Activated T-cell treated with anti-CD3 and anti-CD28 coated beads, Interleukin-2, amount 50 U/mL, for 24 hours (primary cell): ENCODE measurements around the gene HS3ST3B1.
A peak's percentile ranks its signal among the peaks of the same experiment; 100 is the strongest.

Experiments
- DNase-seq: peaks from one replicate; pipeline ENCODE4 v3.0.0-alpha.2; 2020
- H3K27ac Mint-ChIP-seq: 2 replicates; pipeline ENCODE4 v1.8.0; 2020; ENCODE audit warnings: mild to moderate bottlenecking, mixed read lengths
- H3K27me3 Mint-ChIP-seq: 2 replicates; pipeline ENCODE4 v1.8.0; 2020; ENCODE audit warnings: mixed read lengths
- H3K36me3 Mint-ChIP-seq: 2 replicates; pipeline ENCODE4 v1.8.0; 2020; ENCODE audit warnings: low read depth, mixed read lengths
- H3K4me1 Mint-ChIP-seq: 2 replicates; pipeline ENCODE4 v1.8.0; 2020; ENCODE audit warnings: low read depth, mixed read lengths
- H3K4me3 Mint-ChIP-seq: 2 replicates; pipeline ENCODE4 v1.8.0; 2020; ENCODE audit warnings: mild to moderate bottlenecking, moderate library complexity, mixed read lengths
- H3K9me3 Mint-ChIP-seq: 2 replicates; pipeline ENCODE4 v1.8.0; 2020; ENCODE audit warnings: mixed read lengths

HS3ST3B1 gene

DNA sequence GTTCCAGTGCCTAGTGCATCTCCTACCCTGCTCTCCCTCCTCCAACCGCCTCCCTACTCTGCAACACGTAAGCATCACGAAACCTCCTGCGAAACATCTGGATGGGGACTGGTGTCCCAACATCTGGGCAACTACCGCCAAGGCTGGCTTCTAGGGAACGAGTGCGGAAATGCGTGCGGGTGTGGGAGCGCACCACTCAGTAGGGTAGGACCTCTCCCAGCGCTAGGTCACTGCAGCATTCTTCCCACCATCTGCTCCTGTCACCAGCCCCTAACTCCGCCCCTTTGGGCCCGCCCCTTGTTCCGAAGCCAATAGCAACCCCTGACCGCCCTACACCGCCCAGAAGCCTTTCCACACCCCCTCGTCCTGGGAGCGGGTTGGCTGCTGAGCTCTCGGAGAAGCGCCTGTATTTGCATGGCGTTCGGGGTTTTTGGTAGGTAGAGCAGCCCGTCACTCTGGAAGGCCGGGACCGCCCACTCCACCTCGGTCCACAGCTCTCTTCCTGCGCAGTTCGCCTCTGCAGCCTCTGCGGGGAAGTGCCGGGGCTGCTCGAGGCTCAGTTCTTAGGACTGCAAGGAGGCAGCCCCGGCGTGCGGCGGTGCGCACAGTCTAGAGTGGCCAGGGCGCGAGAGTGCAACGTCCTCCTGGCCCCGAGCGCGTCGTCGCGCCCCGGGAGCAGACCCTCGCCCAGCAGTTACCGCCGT, at the start of gene HS3ST3B1:
HS3ST3B1 (plus strand) TSS at position 507 of the 704 bp plus-strand sequence. CDS start 438 bp downstream, outside the sequence.
- Mint-ChIP-seq H3K9me3 (no peaks in the 10 kb centered on the region), H3K36me3 (peaks cover 24% of the 10 kb centered on the region), H3K4me3 (peak within 1 kb of the TSS; percentile 94), H3K4me1 (peaks cover 71% of the 10 kb centered on the region), H3K27me3 (peaks cover 33% of the 10 kb centered on the region), H3K27ac (peak within 1 kb of the TSS; percentile 95)
- peak; percentile 99 for DNase-seq

- Mint-ChIP-seq H3K4me1 (no peaks in the 10 kb centered on the region), H3K36me3 (no peaks in the 10 kb centered on the region), H3K27ac (no peak overlapping the region), H3K27me3 (no peaks in the 10 kb centered on the region), H3K9me3 (no peaks in the 10 kb centered on the region), H3K4me3 (no peak overlapping the region)
- DNase-seq: no peak
Observed at GRCh38 chr17:14261406-14261805, 39.5 kb upstream of the HS3ST3B1 start.

- DNase-seq: no peak
- H3K9me3 Mint-ChIP-seq: peaks cover 4% of the 10 kb centered on the region
Observed at GRCh38 chr17:14268264-14268663, 32.6 kb upstream of the HS3ST3B1 start.

GRCh38 chr17:14269473-14269872, 31.4 kb upstream of the HS3ST3B1 start:
- Mint-ChIP-seq H3K27me3 (no peaks in the 10 kb centered on the region), H3K27ac (no peak overlapping the region), H3K4me1 (no peaks in the 10 kb centered on the region), H3K9me3 (peaks cover 4% of the 10 kb centered on the region), H3K36me3 (no peaks in the 10 kb centered on the region), H3K4me3 (no peak overlapping the region)
- no peak for DNase-seq

More at GRCh38 chr17:14268264-14268663, 32.6 kb upstream of the HS3ST3B1 start:
- Mint-ChIP-seq H3K27me3 (no peaks in the 10 kb centered on the region), H3K27ac (no peak overlapping the region), H3K4me1 (no peaks in the 10 kb centered on the region), H3K4me3 (no peak overlapping the region), H3K36me3 (no peaks in the 10 kb centered on the region)

DNA sequence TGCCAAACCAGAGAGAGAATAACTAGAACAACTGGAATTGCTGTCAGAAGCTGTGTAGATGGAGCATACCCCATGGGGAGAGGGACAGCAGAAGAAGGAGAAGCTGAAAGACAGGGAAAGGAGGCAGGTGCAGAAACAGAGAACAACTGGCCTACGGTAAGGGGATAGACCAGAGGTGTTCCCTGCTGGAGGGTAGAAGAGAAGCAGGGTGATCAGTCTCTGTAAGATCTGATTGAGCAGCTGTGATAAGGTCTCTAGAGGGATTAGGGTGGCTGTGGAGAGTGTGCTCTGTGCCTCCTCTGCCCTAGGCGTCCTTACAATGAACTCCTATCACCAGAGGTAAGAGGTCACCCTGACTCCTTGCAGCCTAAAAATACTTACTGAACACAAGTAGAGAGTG, 30.4 kb upstream of the HS3ST3B1 start:
- Mint-ChIP-seq H3K9me3 (peaks cover 4% of the 10 kb centered on the region), H3K4me1 (no peaks in the 10 kb centered on the region), H3K27me3 (no peaks in the 10 kb centered on the region), H3K4me3 (no peak overlapping the region), H3K27ac (no peak overlapping the region), H3K36me3 (no peaks in the 10 kb centered on the region)
- no peak for DNase-seq

GRCh38 chr17:14276535-14277250, 24.2 kb upstream of the HS3ST3B1 start:
- no peaks in the 10 kb centered on the region for H3K4me1 Mint-ChIP-seq
- H3K27me3 Mint-ChIP-seq: peaks cover 2% of the 10 kb centered on the region
- H3K36me3 Mint-ChIP-seq: no peaks in the 10 kb centered on the region
- peaks cover 4% of the 10 kb centered on the region for H3K9me3 Mint-ChIP-seq
- DNase-seq: no peak
- no peak overlapping the region for H3K4me3 Mint-ChIP-seq
- H3K27ac Mint-ChIP-seq: no peak overlapping the region

GRCh38 chr17:14281530-14281929, 19.4 kb upstream of the HS3ST3B1 start:
- Mint-ChIP-seq H3K27me3 (peaks cover 7% of the 10 kb centered on the region), H3K4me3 (no peak overlapping the region)

GRCh38 chr17:14282726-14283125, 18.2 kb upstream of the HS3ST3B1 start:
- peaks cover 6% of the 10 kb centered on the region for H3K27me3 Mint-ChIP-seq
- DNase-seq: no peak
- no peaks in the 10 kb centered on the region for H3K4me1 Mint-ChIP-seq
- H3K27ac Mint-ChIP-seq: no peak overlapping the region
- no peaks in the 10 kb centered on the region for H3K36me3 Mint-ChIP-seq
- H3K4me3 Mint-ChIP-seq: no peak overlapping the region
- H3K9me3 Mint-ChIP-seq: no peaks in the 10 kb centered on the region

More at GRCh38 chr17:14281530-14281929, 19.4 kb upstream of the HS3ST3B1 start:
- Mint-ChIP-seq H3K36me3 (no peaks in the 10 kb centered on the region), H3K4me1 (no peaks in the 10 kb centered on the region), H3K27ac (no peak overlapping the region), H3K9me3 (no peaks in the 10 kb centered on the region)
- no peak for DNase-seq

DNA sequence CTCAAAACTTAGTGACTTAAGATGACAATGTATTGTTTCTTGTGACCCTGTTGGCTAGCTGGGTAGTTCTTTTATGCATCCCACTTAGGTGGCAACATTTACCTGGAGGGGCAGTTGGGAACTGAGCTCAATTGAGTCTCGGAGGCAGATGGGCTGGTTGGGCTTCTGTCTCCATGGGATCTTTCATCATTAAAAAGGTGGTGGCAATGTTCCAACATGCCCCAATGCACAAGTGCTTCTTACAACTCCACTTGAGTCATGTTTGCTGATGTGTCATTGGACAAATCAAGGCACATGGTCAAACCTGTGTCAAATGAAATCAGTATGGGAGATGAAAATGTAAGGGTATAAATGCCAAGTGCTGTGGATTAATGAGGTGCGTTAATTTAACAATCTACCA, 11.7 kb upstream of the HS3ST3B1 start:
- Mint-ChIP-seq H3K27me3 (peaks cover 35% of the 10 kb centered on the region), H3K4me1 (no peaks in the 10 kb centered on the region), H3K4me3 (no peak overlapping the region), H3K27ac (no peak overlapping the region), H3K9me3 (no peaks in the 10 kb centered on the region), H3K36me3 (no peaks in the 10 kb centered on the region)
- no peak for DNase-seq

GRCh38 chr17:14294876-14295275, 6.0 kb upstream of the HS3ST3B1 start:
- DNase-seq: no peak
- Mint-ChIP-seq H3K9me3 (no peaks in the 10 kb centered on the region), H3K4me3 (no peak overlapping the region), H3K27ac (no peak overlapping the region), H3K27me3 (peaks cover 73% of the 10 kb centered on the region), H3K36me3 (no peaks in the 10 kb centered on the region), H3K4me1 (peaks cover 39% of the 10 kb centered on the region)

DNA sequence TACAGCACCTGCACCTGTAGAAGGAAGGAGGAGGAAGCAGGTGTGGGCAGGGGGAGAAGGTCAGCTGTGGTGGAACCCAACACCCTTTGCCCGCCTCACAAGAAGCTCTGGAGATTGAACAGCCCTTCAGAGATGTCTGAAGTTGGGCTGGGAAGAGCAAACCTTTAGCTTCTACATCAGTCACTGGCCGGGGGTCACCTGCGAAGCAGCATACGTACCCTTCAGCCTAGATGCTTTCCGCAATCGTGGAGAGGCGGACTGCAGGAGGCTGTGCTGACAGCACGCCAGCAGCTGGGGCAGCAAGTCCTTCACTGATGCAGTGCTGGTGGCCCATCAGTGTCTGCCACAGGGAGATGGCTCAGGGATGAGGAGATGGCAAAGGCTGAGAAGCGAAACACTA, 5.2 kb upstream of the HS3ST3B1 start:
- no peak overlapping the region for H3K4me3 Mint-ChIP-seq
- no peak overlapping the region for H3K27ac Mint-ChIP-seq
- H3K9me3 Mint-ChIP-seq: no peaks in the 10 kb centered on the region
- H3K4me1 Mint-ChIP-seq: peaks cover 47% of the 10 kb centered on the region
- no peak for DNase-seq
- peaks cover 70% of the 10 kb centered on the region for H3K27me3 Mint-ChIP-seq
- no peaks in the 10 kb centered on the region for H3K36me3 Mint-ChIP-seq

GRCh38 chr17:14296166-14296910, 4.5 kb upstream of the HS3ST3B1 start:
- peak overlapping the region; percentile 42 for H3K4me3 Mint-ChIP-seq
- DNase-seq: no peak
- peaks cover 64% of the 10 kb centered on the region for H3K27me3 Mint-ChIP-seq
- peaks cover 47% of the 10 kb centered on the region for H3K4me1 Mint-ChIP-seq
- H3K27ac Mint-ChIP-seq: no peak overlapping the region
- no peaks in the 10 kb centered on the region for H3K9me3 Mint-ChIP-seq
- H3K36me3 Mint-ChIP-seq: peaks cover 2% of the 10 kb centered on the region

DNA sequence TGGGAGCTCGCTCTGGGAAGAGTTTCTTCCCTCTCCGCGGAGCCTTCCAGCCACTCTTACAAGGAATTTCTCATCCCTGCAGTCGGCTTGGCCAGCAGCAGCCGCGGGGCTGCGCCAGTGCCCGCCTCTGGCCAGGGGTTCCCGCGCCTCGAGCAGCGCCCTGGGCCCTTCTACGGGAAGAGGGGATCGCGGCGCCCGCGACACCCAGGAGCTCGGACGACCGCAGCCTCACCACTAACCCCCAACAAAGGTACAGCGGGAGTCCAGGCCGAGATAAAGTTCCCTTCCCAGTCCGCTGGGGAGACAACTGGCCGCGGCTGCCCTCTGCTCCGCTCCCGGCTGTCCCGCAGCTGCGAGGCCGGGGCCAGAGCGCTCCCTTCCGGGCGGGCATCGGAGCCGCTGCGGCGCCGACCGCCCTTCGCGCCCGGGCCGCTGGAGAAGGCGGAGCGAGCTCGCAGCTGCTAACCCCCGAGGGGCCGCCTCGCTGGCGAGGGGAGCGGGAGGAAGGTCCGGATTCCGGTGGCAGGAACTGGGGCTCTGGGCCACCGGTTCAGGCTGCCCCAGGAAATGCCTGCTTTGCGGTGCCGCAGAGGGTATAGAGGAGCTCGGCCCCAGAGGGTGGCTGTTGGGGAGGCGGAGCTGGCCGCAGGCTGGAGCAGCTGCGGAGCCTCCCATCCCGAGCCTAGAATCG, 3.6 kb upstream of the HS3ST3B1 start:
- Mint-ChIP-seq H3K36me3 (peaks cover 5% of the 10 kb centered on the region), H3K4me3 (peak overlapping the region; percentile 72), H3K4me1 (peaks cover 47% of the 10 kb centered on the region), H3K27me3 (peaks cover 64% of the 10 kb centered on the region), H3K9me3 (no peaks in the 10 kb centered on the region), H3K27ac (no peak overlapping the region)
- DNase-seq: peak; percentile 69

DNA sequence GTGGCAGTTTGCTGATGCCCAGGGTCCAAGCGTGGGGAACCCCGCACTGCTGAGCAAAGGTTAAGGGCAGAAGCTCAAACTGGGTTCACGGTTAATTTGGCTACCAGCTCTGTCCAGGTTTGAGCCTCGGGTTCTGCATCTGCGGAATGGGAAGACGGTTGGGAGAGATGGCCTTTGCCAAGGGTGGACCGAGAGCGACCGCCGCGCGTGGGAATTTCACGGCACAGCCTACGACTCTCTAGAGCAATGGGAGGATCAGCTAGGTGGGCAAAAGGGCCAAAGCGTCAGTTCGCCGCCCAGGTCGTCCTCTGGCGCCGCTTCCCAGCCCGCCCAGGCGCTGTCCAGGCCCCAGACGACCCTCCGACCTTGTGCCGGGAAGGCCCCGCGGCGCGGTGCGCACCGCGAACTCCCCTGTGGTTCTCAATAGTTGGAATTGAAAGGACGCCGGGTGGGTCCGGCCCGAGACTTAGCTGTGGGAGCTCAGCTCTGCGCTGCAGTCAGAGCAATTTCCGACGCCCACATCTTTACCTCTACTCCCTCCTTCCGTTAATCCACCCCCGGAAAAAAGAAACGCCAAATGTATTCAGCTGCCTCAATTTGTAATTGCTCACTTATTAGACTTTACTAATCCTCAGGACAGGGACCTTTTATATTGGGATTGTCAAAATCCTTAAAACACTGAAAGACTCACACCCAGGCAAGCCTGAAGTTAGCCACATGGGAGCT, 2.5 kb upstream of the HS3ST3B1 start:
- Mint-ChIP-seq H3K4me3 (peak overlapping the region; percentile 94), H3K27me3 (peaks cover 56% of the 10 kb centered on the region), H3K9me3 (no peaks in the 10 kb centered on the region), H3K4me1 (peaks cover 54% of the 10 kb centered on the region), H3K36me3 (peaks cover 11% of the 10 kb centered on the region), H3K27ac (no peak overlapping the region)
- DNase-seq: no peak
